Stimulated activated CD4-positive, alpha-beta T cell treated with anti-CD3 and anti-CD28 coated beads, Interleukin-1b, Interleukin-23, amount 100 ng/mL, for 24 hours (primary cell): ENCODE measurements around the gene SLC13A3.
A peak's percentile ranks its signal among the peaks of the same experiment; 100 is the strongest.

Experiments used
- DNase-seq, 4 experiments: peaks; one replicate each; pipeline ENCODE4 v3.0.0-alpha.2; 2020; ENCODE audit warnings: low read depth in 4 of 4, low spot score in 1 of 4

The SLC13A3 gene

DNA sequence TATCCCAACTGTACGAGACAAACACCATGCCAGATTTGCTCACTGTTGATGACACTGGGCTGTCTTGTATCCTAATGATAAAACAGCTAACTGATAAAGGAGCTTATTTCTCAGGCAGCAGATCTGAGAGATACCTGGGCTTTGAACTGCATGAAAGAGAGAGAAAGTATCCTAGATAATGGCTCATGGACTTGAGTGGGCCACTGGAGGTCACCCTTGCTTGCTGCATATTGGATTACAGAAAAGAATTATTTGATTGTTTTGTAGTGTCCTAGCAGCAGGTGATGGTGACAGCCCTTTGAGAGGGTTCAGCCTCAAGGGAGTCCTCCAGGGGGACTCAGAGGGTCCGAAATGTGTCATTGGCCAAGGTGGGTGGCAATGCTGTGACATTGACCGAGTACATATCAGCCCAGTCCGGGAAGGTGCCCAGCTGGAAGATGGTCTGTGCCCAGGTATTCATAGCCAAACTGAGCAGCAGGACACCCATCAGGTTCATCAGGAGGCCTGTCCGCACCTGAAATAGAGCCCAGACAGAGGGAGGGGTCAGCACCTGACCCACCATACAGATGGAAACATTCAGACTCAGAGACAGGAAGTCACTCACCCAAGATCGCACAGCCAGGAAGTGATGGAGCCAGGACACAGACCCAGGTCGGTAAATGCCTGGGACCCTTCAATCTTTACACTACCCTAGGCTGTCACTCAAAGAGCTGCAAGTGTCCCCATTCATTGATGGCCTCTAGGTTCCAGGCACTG is 91.4 kb downstream of the SLC13A3 start:
- no peak for DNase-seq

- no peak for DNase-seq
Observed at GRCh38 chr20:46559001-46559400, 92.3 kb downstream of the SLC13A3 start.

DNA sequence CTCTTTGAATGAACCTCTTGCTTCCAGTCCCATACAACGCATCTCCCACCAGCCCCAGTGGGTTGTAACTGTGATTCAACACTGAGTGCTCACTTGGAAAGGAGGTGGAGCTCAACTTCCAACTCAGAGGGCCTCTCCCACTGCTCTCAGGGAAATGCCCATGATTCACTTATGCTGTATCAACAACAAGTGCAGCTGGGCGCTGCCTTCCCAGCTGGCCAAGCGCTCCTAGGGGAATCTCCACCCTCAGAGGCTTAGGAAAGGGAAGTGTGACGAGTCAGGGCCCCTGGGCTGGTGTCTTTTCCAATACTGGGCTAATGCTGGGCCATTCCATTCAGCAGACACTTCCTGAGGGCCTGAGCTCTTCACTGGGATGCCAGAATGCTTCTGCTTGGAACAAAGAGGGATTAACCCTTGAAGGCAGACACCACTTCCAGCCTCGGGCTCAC is 92.7 kb downstream of the SLC13A3 start:
- peak in 3 of 4 experiments; percentile 16 to 51 (median 16) for DNase-seq

DNA sequence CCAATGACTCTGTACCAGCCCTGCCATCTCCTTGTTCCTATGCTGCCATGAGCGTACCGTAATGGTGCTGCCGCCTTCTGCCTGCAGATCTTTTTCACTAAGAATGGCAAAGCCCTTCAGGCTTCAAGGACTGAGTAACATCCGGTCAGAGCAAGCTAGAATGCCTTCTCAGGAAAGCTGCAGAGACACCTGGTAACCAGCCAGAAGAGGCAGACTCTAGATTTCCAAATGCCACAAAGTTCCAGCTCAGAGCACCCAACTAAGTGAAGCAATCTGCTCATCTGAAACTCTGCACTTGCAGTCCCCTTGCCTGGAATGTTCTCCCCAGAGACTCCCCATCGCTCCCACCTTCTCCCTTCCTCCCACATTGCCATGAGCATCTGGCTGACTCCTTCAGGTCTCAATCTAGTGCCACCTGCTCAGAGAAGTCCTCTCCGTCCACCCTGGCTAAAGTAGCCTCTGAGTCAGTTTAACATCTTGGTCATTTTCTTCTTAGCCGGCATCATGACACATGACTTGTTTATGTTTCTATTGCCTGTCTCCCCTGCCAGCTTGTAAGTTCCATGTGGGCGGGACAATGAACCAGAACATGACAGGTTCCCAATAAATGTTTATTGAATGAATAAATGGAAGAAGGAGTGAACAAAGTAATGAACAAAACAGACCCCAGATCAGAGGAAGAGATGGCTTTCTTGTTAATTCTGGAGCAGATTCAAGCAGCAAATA is 93.9 kb downstream of the SLC13A3 start:
- DNase-seq: no peak

- DNase-seq: no peak
Observed at GRCh38 chr20:46555370-46555956, 95.8 kb downstream of the SLC13A3 start.

DNA sequence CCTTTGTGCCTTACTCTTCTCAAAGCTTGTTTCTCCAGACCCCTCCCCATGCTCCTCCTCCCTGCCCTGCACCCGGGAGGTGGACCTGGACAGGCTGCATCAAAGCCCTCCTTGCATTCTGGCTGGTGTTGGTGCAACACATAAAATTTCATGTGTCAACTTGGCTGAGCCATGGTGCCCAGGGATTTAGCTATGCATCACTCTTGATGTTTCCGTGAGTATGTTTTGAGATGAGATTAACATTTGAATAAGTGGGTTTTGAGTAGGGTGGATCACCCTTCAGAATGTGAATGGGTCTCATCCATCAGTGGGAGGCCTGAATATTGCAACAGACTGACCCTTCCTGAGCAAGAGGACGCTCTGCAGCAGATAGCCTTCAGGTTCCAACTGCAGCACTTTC is 96.4 kb downstream of the SLC13A3 start:
- no peak for DNase-seq

- no peak for DNase-seq
Observed at GRCh38 chr20:46553926-46554325, 97.3 kb downstream of the SLC13A3 start.

DNA sequence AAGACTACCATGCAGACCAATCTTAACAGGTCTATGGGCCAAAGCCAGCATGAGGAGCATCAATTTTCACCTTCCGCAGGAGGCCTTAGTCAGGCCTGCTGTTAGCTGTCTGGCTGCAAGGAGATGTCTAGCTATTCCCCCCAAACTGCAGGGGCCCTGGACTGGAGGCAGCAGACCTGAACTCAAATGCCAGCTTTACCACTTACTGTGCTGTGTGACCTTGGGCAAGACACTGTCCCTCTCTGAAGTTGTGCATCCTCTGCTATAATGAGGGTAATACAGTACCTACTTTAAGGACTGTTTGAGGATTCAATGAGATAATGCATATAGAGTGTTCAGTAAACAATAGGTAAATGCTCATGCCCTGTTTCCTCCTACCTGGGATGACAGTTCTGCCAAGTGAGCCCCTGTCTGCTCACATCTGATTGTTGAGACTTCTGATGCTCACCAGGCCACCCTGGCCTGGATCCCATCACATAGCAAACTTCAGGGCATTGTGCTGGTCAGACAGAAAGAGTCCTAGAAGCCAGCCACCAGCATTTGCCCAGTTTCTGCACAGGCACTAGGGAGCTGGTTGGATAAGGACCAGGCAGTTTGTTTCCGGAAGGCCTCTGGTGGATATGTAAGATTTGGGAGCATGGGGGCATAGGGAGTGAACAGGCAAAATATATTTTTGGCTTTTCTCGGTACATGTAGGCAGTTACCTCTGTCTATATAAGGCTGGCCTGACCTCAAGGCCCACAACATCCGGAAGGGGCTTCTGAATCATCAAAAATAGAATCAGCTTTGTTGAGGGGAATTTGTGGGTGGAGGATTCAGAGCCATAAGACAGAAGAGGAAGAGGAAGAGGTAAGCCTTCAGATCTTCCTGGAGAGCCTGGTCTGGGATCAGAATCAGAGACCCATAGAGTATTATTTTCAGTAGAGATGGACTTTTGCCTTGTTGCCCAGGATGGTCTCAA is 98.5 kb downstream of the SLC13A3 start:
- peak in 2 of 4 experiments; percentile 14 to 16 for DNase-seq

GRCh38 chr20:46551522-46552381 is 99.5 kb downstream of the SLC13A3 start:
- DNase-seq: no peak

- no peak for DNase-seq
Observed at GRCh38 chr20:46550461-46550860, 100.8 kb downstream of the SLC13A3 start, which contains the start of gene OCSTAMP. Gene OCSTAMP (minus strand): TSS chr20:46550654. CDS start chr20:46550560, 94 bp downstream.

GRCh38 chr20:46549188-46549972 is 101.9 kb downstream of the SLC13A3 start:
- DNase-seq: no peak

DNA sequence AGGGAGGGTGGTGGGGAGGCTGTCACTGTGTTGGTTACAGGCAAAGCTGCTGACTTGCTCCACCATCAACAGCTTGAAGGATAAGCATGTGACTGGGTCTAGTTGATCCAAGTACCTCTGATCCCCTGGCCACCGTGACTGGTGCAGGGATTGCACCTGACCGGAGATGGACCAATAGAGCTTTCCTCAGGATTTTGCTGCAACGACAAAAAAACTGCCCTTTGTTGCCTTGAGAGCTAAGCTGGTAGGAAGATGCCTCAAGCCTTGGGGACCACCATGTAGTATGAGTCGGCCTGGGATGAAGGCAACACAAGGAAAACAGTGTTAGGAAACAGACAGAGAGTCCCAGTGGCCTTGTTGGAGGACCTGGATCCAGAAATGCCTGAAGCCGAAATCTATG is 102.6 kb downstream of the SLC13A3 start:
- no peak for DNase-seq

DNA sequence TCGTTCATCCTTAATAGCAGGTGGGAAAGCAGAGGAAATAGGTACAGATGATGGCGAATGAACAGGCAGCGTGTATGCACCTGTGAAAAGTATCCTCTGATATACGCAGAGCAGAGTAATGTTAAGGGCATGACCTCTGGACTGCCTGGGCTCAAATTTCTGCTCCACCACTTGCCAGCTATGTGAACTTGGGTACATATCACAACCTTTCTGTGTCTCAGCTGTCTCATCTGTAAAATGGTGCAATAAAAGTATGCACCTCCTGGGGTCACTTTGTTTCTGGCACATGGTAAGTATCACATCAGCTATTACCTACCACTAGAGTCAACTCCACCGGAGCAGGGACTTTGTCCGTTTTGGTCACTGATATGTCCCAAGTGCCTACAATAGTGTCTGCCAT is 103.3 kb downstream of the SLC13A3 start:
- DNase-seq: no peak

DNA sequence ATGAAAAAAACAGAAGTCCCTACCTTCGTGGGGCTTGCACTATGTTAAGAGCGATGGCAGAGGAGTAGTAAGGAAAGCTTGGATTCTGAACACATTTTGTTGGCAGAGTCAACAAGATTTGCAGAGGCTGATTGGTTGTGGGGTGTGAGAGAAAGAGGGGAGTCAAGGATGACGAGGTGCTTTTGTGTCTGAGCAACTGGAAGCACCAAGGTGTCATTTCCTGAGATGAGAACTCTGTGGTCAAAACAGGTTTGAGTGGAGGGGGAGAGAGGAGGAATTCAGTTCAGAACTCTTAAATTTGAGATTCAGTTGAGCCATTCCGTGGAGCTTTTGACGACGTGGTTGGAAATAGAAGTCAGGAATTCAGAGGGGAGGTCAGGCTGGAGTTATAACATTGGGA is 104.3 kb downstream of the SLC13A3 start:
- no peak for DNase-seq

DNA sequence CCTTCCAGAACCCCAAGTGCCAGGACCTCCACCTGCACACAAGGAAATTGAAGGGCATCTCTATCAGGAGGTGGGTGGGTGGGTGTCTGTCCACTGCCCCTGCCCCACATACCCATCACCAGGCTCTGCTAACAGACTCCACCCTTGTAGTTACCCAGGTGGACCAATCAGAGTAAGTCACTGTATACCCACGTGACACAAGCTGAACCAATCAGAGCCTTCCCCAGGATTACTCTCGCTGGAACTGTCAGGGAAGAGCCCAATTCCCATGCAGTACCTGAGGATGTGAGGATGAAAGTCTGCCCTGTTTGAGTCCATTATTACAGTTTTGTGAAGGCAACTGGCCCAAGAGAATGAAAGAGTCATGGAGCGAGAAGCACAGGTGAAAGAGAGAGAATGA is 105.0 kb downstream of the SLC13A3 start:
- DNase-seq: no peak

GRCh38 chr20:46545827-46546138 is 105.5 kb downstream of the SLC13A3 start:
- no peak for DNase-seq

GRCh38 chr20:46545077-46545826 is 106.0 kb downstream of the SLC13A3 start:
- peak in 1 of 4 experiments; percentile 26 for DNase-seq

DNA sequence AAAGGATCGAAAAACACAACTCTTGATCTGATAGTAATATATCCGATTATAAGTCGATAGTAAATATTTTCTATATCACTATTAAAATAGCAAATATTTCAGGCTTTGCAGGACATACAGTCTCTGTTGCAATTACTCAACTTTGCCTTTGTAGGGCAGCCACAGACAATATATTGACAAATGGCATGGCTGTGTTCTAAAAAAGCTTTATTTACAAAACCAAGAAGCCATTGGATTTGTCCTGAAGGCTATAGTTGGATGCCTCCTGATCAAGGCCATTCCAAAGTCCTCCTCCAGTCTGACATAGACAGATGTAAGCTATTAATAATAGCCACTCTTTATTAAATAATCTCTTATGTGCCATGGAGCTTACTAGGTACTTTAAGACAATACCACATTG is 106.7 kb downstream of the SLC13A3 start:
- DNase-seq: no peak

DNA sequence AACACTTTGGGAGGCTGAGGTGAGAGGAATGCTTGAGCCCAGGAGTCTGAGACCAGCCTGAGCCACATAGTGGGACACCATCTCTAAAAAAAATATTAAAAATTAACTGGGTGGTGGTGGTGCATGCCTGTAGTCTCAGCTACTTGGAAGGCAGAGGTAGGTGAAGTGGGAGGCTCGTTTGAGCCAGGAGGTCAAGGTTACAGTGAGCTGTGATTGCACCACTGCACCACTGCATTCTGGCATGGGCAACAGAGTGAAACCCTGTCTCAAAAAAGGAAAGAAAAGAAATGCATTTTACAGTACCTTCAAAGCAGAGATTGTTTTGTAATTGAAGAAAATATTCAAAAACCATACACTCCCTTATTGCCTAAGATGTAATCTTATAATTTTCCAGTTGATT is 107.3 kb downstream of the SLC13A3 start:
- DNase-seq: no peak
